ENCODE results near the gene BTBD19. TPM values are rescaled to one million over a fixed set of nuclear protein-coding genes. Genes with fewer than 3 reads are reported as not detected.

The BTBD19 gene
- total and polyA plus RNA-seq, 2 donors (not counting 1 experiment from before 2014, with no cell fraction given), result 0.75 to 2.3 TPM

GRCh38 chr1:44855742-44856141, 47.4 kb downstream of the BTBD19 start:
- H3K9me3 ChIP-seq (ENCODE audit: control extremely low read depth in 1 of 3, control insufficient read depth in 2 of 3, insufficient read depth in 1 of 3, low read length in 2 of 3), result no peaks in the 10 kb centered on the region
- no peak overlapping the region for H3K9ac ChIP-seq (ENCODE audit: low read length)
- no peaks in the 10 kb centered on the region for H3K27me3 Mint-ChIP-seq
- H3K4me3 ChIP-seq (ENCODE audit: control extremely low read depth in 1 of 5, extremely low read depth in 1 of 5, insufficient read depth in 1 of 5, low read depth in 2 of 5, low read length in 4 of 5), result no peak overlapping the region
- no peak overlapping the region for H2AFZ ChIP-seq (ENCODE audit: insufficient read depth, low read depth, low read length, poor library complexity, severe bottlenecking)
- ATAC-seq (ENCODE audit: low read depth) (no peak), DNase-seq (no peak)
- TF ChIP-seq EZH2 (IDR thresholded peaks at IDR 0.05; ENCODE audit: borderline replicate concordance, insufficient read depth, low read depth, low read length, poor library complexity, severe bottlenecking), result no peak
- no peak overlapping the region for H3K27ac ChIP-seq (ENCODE audit: low read length in 2 of 2)
- POLR2A ChIA-PET, result no interaction called here
- H3K4me2 ChIP-seq (replicated peaks; ENCODE audit: low read depth, low read length, poor library complexity, severe bottlenecking), result no peak overlapping the region
- intact Hi-C loops (cut with micrococcal nuclease), result no loop called here
- WGBS (ENCODE audit: insufficient coverage), result 100% methylated on average over 2 of the region's 7 CpGs
- peaks cover 0 to 4% of the 10 kb centered on the region in 2 experiments for H3K36me3 ChIP-seq (replicated peaks in 1 of 2; ENCODE audit: control extremely low read depth in 1 of 2, control insufficient read depth in 1 of 2, extremely low read depth in 1 of 2, insufficient read depth in 2 of 2, low read length in 1 of 2)
- H3K79me2 ChIP-seq (ENCODE audit: control insufficient read depth, insufficient read depth, low read length), result no peaks in the 10 kb centered on the region
- peaks cover 13 to 14% of the 10 kb centered on the region in 2 donors for H3K4me1 ChIP-seq (ENCODE audit: control insufficient read depth in 2 of 2, insufficient read depth in 2 of 2, low read length in 2 of 2)
- no peaks in the 10 kb centered on the region for H3K27me3 ChIP-seq (replicated peaks in 1 of 4; ENCODE audit: control extremely low read depth in 1 of 4, control insufficient read depth in 3 of 4, insufficient read depth in 4 of 4, low read length in 3 of 4)
- H3K4me3 Mint-ChIP-seq, result no peak overlapping the region
- no peak overlapping the region for H3K27ac Mint-ChIP-seq
- CTCF ChIA-PET, result no interaction called here
- no peaks in the 10 kb centered on the region for H3K9me3 Mint-ChIP-seq (ENCODE audit: insufficient read depth)
- no peaks in the 10 kb centered on the region for H4K20me1 ChIP-seq (ENCODE audit: control insufficient read depth, insufficient read depth, low read length, poor library complexity, severe bottlenecking)
- H3K4me1 Mint-ChIP-seq, result peaks cover 16% of the 10 kb centered on the region

- H3K27me3 ChIP-seq (replicated peaks in 1 of 4; ENCODE audit: control extremely low read depth in 1 of 4, control insufficient read depth in 3 of 4, insufficient read depth in 4 of 4, low read length in 3 of 4), result no peaks in the 10 kb centered on the region
- H3K27ac ChIP-seq (ENCODE audit: low read length in 2 of 2), result no peak overlapping the region
- intact Hi-C loops (cut with micrococcal nuclease), result no loop called here
- H4K20me1 ChIP-seq (ENCODE audit: control insufficient read depth, insufficient read depth, low read length, poor library complexity, severe bottlenecking), result no peaks in the 10 kb centered on the region
- no peak overlapping the region for H2AFZ ChIP-seq (ENCODE audit: insufficient read depth, low read depth, low read length, poor library complexity, severe bottlenecking)
- ChIA-PET CTCF (no interaction called here), POLR2A (no interaction called here)
- Mint-ChIP-seq H3K27me3 (no peaks in the 10 kb centered on the region), H3K4me1 (peaks cover 18% of the 10 kb centered on the region), H3K4me3 (no peak overlapping the region), H3K27ac (no peak overlapping the region), H3K9me3 (ENCODE audit: insufficient read depth) (no peaks in the 10 kb centered on the region)
- no peak overlapping the region for H3K4me2 ChIP-seq (replicated peaks; ENCODE audit: low read depth, low read length, poor library complexity, severe bottlenecking)
- H3K9ac ChIP-seq (ENCODE audit: low read length), result no peak overlapping the region
- no peaks in the 10 kb centered on the region for H3K79me2 ChIP-seq (ENCODE audit: control insufficient read depth, insufficient read depth, low read length)
- H3K4me1 ChIP-seq (ENCODE audit: control insufficient read depth in 2 of 2, insufficient read depth in 2 of 2, low read length in 2 of 2), result peaks cover 16% of the 10 kb centered on the region in 2 donors
- no peak for DNase-seq
- TF ChIP-seq CTCF (IDR thresholded peaks at IDR 0.05) (no peak), EZH2 (IDR thresholded peaks at IDR 0.05; ENCODE audit: borderline replicate concordance, insufficient read depth, low read depth, low read length, poor library complexity, severe bottlenecking) (no peak)
- H3K36me3 ChIP-seq (replicated peaks in 1 of 2; ENCODE audit: control extremely low read depth in 1 of 2, control insufficient read depth in 1 of 2, extremely low read depth in 1 of 2, insufficient read depth in 2 of 2, low read length in 1 of 2), result peaks cover 0 to 4% of the 10 kb centered on the region in 2 experiments
- WGBS (ENCODE audit: insufficient coverage), result 98% methylated on average over 4 of the region's 7 CpGs
- no peak overlapping the region for H3K4me3 ChIP-seq (ENCODE audit: control extremely low read depth in 1 of 5, extremely low read depth in 1 of 5, insufficient read depth in 1 of 5, low read depth in 2 of 5, low read length in 4 of 5)
- no peaks in the 10 kb centered on the region for H3K9me3 ChIP-seq (ENCODE audit: control extremely low read depth in 1 of 3, control insufficient read depth in 2 of 3, insufficient read depth in 1 of 3, low read length in 2 of 3)
- no peak for ATAC-seq (ENCODE audit: low read depth)
Measured at GRCh38 chr1:44857446-44857845, 49.1 kb downstream of the BTBD19 start.
